Sigmoid colon (tissue), 3 donors: Measurements from ENCODE around the gene CERS3.

ENCODE experiments used
- POLR2A ChIP-seq, 2 donors: fragments of 450-650 bp; IDR thresholded peaks; one replicate each; pipeline ENCODE4 v1.6.1; 2016; ENCODE audit warnings: antibody characterized with exemption in 2 of 2, mild to moderate bottlenecking in 2 of 2, moderate library complexity in 2 of 2
- TF ChIP-seq, protein P1 (sequence below), 4 experiments: fragments of 450-650 bp in 3 of 4; fragments of 200-600 bp in 1 of 4; IDR thresholded peaks; one replicate each; pipeline ENCODE4 v1.5.1; 2016 to 2019; ENCODE audit warnings: antibody characterized with exemption in 4 of 4, mild to moderate bottlenecking in 3 of 4, moderate library complexity in 2 of 4

DNA sequence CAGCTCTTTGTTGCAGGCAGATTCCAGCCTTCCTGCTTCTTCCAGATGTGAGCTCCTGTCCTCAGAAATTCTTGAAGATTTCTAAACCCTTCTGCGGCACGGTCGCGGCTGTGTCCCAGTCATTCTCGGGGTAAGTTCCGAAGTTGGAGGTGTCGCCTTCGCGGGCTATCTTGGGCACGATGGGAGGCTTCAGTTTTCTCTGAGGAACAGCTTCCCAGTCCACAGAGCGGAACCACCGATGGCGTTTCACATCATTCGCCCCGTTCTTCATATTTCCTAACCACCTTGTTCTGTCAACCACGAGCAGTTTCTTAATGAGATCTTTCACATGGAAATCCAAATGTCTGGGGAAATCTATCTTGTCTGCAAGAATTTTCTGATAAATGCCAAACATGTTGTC is 24.7 kb upstream of the CERS3 start:
- TF ChIP-seq, protein P1, sequence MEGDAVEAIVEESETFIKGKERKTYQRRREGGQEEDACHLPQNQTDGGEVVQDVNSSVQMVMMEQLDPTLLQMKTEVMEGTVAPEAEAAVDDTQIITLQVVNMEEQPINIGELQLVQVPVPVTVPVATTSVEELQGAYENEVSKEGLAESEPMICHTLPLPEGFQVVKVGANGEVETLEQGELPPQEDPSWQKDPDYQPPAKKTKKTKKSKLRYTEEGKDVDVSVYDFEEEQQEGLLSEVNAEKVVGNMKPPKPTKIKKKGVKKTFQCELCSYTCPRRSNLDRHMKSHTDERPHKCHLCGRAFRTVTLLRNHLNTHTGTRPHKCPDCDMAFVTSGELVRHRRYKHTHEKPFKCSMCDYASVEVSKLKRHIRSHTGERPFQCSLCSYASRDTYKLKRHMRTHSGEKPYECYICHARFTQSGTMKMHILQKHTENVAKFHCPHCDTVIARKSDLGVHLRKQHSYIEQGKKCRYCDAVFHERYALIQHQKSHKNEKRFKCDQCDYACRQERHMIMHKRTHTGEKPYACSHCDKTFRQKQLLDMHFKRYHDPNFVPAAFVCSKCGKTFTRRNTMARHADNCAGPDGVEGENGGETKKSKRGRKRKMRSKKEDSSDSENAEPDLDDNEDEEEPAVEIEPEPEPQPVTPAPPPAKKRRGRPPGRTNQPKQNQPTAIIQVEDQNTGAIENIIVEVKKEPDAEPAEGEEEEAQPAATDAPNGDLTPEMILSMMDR (IDR thresholded peaks at IDR 0.05) = no peak
- TF ChIP-seq POLR2A (IDR thresholded peaks at IDR 0.05) = no peak
